Right forelimb (tissue), 1 donor: Measurements from ENCODE around the gene GMNN.
"Not testable (repeated sequence)": the region's sequence is repeated elsewhere in the genome, so short reads cannot be mapped to it uniquely, and the experiment has no call there.

Experiments used
- DNase-seq: peaks from one replicate; pipeline ENCODE4 v3.0.0-alpha.2; 2018

The GMNN gene

GRCh38 chr6:24763578-24763977 lies 11.2 kb upstream of the GMNN start:
- no peak for DNase-seq

- DNase-seq: not testable (repeated sequence)
Observed at GRCh38 chr6:24764833-24765828, 9.6 kb upstream of the GMNN start.

GRCh38 chr6:24765968-24766367 lies 8.8 kb upstream of the GMNN start:
- not testable (repeated sequence) for DNase-seq

- DNase-seq: no peak
Observed at GRCh38 chr6:24766680-24767462, 7.9 kb upstream of the GMNN start.

- DNase-seq: no peak
Observed at GRCh38 chr6:24768361-24768760, 6.4 kb upstream of the GMNN start.

GRCh38 chr6:24775520-24776058 lies 852 bp downstream of the GMNN start:
- DNase-seq: no peak

GRCh38 chr6:24777227-24777626 lies 2.5 kb downstream of the GMNN start:
- no peak for DNase-seq

- no peak for DNase-seq
Observed at GRCh38 chr6:24778121-24778520, 3.4 kb downstream of the GMNN start.

GRCh38 chr6:24778878-24779277 lies 4.1 kb downstream of the GMNN start:
- no peak for DNase-seq

- no peak for DNase-seq
Observed at GRCh38 chr6:24779416-24780016, 4.8 kb downstream of the GMNN start.

- no peak for DNase-seq
Observed at GRCh38 chr6:24780206-24780605, 5.5 kb downstream of the GMNN start.

- DNase-seq: no peak
Observed at GRCh38 chr6:24788031-24788665, 13.4 kb downstream of the GMNN start.

- no peak for DNase-seq
Observed at GRCh38 chr6:24795106-24795505, 20.4 kb downstream of the GMNN start.

GRCh38 chr6:24796616-24797290 lies 22.0 kb downstream of the GMNN start:
- DNase-seq: no peak

GRCh38 chr6:24797596-24798216 lies 23.0 kb downstream of the GMNN start:
- no peak for DNase-seq

- no peak for DNase-seq
Observed at GRCh38 chr6:24798740-24799540, 24.2 kb downstream of the GMNN start, which contains the start of gene ARMH2. ARMH2 (minus strand) TSS chr6:24798917; CDS start chr6:24798857, 60 bp downstream.

- DNase-seq: no peak
Observed at GRCh38 chr6:24799541-24799915, 24.8 kb downstream of the GMNN start.

GRCh38 chr6:24802271-24803059 lies 27.7 kb downstream of the GMNN start:
- DNase-seq: no peak

- no peak for DNase-seq
Observed at GRCh38 chr6:24807584-24807983, 32.8 kb downstream of the GMNN start.

GRCh38 chr6:24809728-24810127 lies 35.0 kb downstream of the GMNN start:
- no peak for DNase-seq
